Adrenal gland (tissue), 5 donors: Measurements from ENCODE around the gene SLC22A4.

ENCODE experiments used
- POLR2A ChIP-seq, 2 donors: fragments of 450-650 bp; IDR thresholded peaks; one replicate each; pipeline ENCODE4 v1.6.1; 2017; ENCODE audit warnings: antibody characterized with exemption in 2 of 2, mild to moderate bottlenecking in 2 of 2, moderate library complexity in 1 of 2
- TF ChIP-seq, protein P1 (sequence below), 6 experiments: fragments of 450-650 bp in 4 of 6; fragments of 200-600 bp in 2 of 6; sonication (generic) in 1 of 6; IDR thresholded peaks; 1 replicate in 5 of 6; 2 replicates in 1 of 6; pipeline versions ENCODE4 v1.5.1 to v1.8.0; 2016 to 2021; ENCODE audit warnings: antibody characterized with exemption in 6 of 6, mild to moderate bottlenecking in 2 of 6, moderate library complexity in 1 of 6
- donor health status: DM: no; HTN: no; CAD: no.

DNA sequence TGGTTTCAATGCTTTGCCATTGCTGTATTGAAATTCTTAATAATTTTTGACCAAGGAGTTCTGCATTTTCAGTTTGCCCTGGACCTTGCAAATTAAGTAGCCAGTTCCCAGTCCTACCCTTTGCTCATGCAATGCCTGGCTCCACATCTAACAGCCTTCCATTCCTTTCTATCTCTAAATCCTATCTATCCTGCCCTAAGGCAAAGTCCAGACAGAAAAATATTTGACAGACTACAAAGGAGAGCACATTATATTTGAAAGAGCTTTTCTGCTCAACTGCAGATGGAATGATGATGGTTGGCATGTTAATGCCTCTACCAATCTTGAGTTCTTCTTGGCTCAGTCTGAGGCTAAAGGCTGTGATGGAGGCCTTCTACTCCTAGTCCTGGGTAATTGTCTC lies 15.5 kb downstream of the SLC22A4 start:
- TF ChIP-seq POLR2A (IDR thresholded peaks at IDR 0.05) = no peak
- TF ChIP-seq, protein P1, sequence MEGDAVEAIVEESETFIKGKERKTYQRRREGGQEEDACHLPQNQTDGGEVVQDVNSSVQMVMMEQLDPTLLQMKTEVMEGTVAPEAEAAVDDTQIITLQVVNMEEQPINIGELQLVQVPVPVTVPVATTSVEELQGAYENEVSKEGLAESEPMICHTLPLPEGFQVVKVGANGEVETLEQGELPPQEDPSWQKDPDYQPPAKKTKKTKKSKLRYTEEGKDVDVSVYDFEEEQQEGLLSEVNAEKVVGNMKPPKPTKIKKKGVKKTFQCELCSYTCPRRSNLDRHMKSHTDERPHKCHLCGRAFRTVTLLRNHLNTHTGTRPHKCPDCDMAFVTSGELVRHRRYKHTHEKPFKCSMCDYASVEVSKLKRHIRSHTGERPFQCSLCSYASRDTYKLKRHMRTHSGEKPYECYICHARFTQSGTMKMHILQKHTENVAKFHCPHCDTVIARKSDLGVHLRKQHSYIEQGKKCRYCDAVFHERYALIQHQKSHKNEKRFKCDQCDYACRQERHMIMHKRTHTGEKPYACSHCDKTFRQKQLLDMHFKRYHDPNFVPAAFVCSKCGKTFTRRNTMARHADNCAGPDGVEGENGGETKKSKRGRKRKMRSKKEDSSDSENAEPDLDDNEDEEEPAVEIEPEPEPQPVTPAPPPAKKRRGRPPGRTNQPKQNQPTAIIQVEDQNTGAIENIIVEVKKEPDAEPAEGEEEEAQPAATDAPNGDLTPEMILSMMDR (IDR thresholded peaks at IDR 0.05) = no peak
